ENCODE measurements around the gene SH2D7. TPM values are rescaled to one million over a fixed set of nuclear protein-coding genes. Genes with fewer than 3 reads are reported as not detected.

SH2D7 gene
- total and polyA plus RNA-seq, 2 donors (not counting 3 experiments of a cell fraction or from before 2014, with no cell fraction given), result not detected

DNA sequence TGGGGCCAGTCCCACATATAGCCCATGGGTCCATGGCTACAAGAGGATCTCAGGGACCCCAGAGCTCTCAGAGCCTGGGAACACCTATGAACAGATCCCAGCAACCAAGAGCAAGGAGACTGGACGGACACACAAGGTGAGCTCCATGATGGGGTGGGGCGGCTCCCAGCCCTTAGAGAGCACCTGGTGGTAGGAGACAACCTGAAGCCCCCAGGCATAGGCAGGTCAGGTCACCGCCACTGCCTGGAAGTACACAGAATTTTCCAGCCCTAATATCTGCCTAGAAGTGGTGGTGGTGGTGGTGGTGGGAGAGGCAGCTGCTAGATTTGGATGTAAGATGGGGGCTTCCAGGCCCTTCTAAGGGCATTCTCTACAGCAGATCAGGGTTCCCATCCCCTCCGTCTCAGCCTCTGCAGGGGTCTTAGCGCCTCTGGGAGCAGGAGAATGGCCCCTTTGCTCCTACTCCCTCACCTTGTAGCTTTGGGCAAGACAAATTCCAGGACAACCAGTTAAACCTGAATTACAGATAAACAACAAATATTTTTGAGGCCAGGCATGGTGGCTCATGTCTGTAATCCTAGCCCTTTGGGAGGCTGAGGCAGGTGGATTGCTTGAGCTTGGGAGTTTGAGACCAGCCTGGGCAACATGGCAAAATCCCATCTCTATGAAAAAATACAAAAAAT lies 9.2 kb downstream of the SH2D7 start:
- CTCF ChIA-PET, result interaction anchor here (1.0 to 1.2 kb wide), 2 partner anchors 9 to 18 kb away, joined by 3 read pairs; partner anchors contain the start of gene SH2D7

More for the DNA sequence above, 9.2 kb downstream of the SH2D7 start:
- no peak overlapping the region for H2AFZ ChIP-seq (ENCODE audit: low read depth, low read length)
- H3K27me3 ChIP-seq (ENCODE audit: control insufficient read depth in 2 of 2, insufficient read depth in 2 of 2, low read length in 2 of 2), result no peaks in the 10 kb centered on the region
- FAIRE-seq (no peak), DNase-seq (ENCODE audit: low read depth, low spot score) (no peak)
- H4K20me1 ChIP-seq (replicated peaks; ENCODE audit: control insufficient read depth, extremely low read depth, insufficient read depth, low read length), result no peaks in the 10 kb centered on the region
- H3K9me3 ChIP-seq (replicated peaks; ENCODE audit: control insufficient read depth, insufficient read depth, low read length), result no peaks in the 10 kb centered on the region
- intact Hi-C loops (cut with micrococcal nuclease) (no loop called here), dilution Hi-C loops (cut with MboI; ENCODE audit: extremely low pct_ligation_motif_present, low sequenced_read_pairs) (no loop called here)
- H3K9ac ChIP-seq (replicated peaks; ENCODE audit: extremely low read depth, insufficient read depth, low read length), result no peak overlapping the region
- peaks cover 17% of the 10 kb centered on the region for H3K4me1 ChIP-seq (ENCODE audit: control insufficient read depth, extremely low read depth, insufficient read depth, low read length)
- BruUV-seq (replicated peaks), result no TSS peak
- H3K4me2 ChIP-seq (ENCODE audit: insufficient read depth, low read length), result no peak overlapping the region
- no peaks in the 10 kb centered on the region for H3K36me3 ChIP-seq (ENCODE audit: control insufficient read depth in 2 of 2, extremely low read depth in 1 of 2, insufficient read depth in 2 of 2, low read length in 2 of 2)
- no peak overlapping the region for H3K4me3 ChIP-seq (replicated peaks in 1 of 3; ENCODE audit: insufficient read depth in 1 of 3, low read depth in 1 of 3, low read length in 3 of 3)
- TF ChIP-seq EZH2 (IDR thresholded peaks at IDR 0.05; ENCODE audit: borderline replicate concordance, low read depth, low read length, severe bottlenecking) (no peak), MYC (IDR thresholded peaks at IDR 0.05; ENCODE audit: low read depth, low read length) (no peak), GATA2 (IDR thresholded peaks at IDR 0.05; ENCODE audit: insufficient read depth, insufficient read length, low read depth, low read length) (no peak), JUN (IDR thresholded peaks at IDR 0.05; ENCODE audit: borderline replicate concordance, insufficient read depth, insufficient read length, low read depth) (no peak), FOS (IDR thresholded peaks at IDR 0.05; ENCODE audit: borderline replicate concordance, insufficient read depth, low read length) (no peak), POLR2AphosphoS5 (IDR thresholded peaks at IDR 0.05; ENCODE audit: insufficient read depth, low read depth, low read length) (no peak)
- TF ChIP-seq, protein P1, sequence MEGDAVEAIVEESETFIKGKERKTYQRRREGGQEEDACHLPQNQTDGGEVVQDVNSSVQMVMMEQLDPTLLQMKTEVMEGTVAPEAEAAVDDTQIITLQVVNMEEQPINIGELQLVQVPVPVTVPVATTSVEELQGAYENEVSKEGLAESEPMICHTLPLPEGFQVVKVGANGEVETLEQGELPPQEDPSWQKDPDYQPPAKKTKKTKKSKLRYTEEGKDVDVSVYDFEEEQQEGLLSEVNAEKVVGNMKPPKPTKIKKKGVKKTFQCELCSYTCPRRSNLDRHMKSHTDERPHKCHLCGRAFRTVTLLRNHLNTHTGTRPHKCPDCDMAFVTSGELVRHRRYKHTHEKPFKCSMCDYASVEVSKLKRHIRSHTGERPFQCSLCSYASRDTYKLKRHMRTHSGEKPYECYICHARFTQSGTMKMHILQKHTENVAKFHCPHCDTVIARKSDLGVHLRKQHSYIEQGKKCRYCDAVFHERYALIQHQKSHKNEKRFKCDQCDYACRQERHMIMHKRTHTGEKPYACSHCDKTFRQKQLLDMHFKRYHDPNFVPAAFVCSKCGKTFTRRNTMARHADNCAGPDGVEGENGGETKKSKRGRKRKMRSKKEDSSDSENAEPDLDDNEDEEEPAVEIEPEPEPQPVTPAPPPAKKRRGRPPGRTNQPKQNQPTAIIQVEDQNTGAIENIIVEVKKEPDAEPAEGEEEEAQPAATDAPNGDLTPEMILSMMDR (IDR thresholded peaks at IDR 0.05; ENCODE audit: extremely low read depth in 1 of 2, insufficient read depth in 1 of 2, low read depth in 1 of 2, low read length in 2 of 2), result no peak
- POLR2A ChIA-PET, result no interaction called here
- H3K9me1 ChIP-seq (replicated peaks; ENCODE audit: control insufficient read depth, extremely low read depth, insufficient read depth, low read length), result no peaks in the 10 kb centered on the region
- no peak overlapping the region for H3K27ac ChIP-seq (ENCODE audit: insufficient read depth, low read depth, low read length)
- no peaks in the 10 kb centered on the region for H3K79me2 ChIP-seq (ENCODE audit: control insufficient read depth, insufficient read depth, low read length)
